Neural crest cell (in vitro differentiated cells): ENCODE measurements around the gene RASGRP2. TPM values are rescaled to one million over a fixed set of nuclear protein-coding genes. Genes with fewer than 3 reads are reported as not detected.

Experiments
- DNase-seq: peaks from one replicate; pipeline ENCODE4 v3.0.0; 2021; ENCODE audit warnings: low read depth, mixed read lengths, low spot score
- H3K27ac Mint-ChIP-seq: one replicate; pipeline ENCODE4 v1.8.0; 2021; ENCODE audit warnings: mild to moderate bottlenecking, mixed read lengths; ENCODE audit not compliant: unreplicated experiment
- H3K27me3 Mint-ChIP-seq: 2 replicates; pipeline ENCODE4 v1.8.0; 2021; ENCODE audit warnings: low read depth, mild to moderate bottlenecking, mixed read lengths
- H3K36me3 Mint-ChIP-seq: 2 replicates; pipeline ENCODE4 v1.8.0; 2021; ENCODE audit warnings: low read depth, mild to moderate bottlenecking, mixed read lengths
- H3K4me1 Mint-ChIP-seq: 2 replicates; pipeline ENCODE4 v1.8.0; 2021; ENCODE audit warnings: mixed read lengths
- H3K4me3 Mint-ChIP-seq: one replicate; pipeline ENCODE4 v1.8.0; 2021; ENCODE audit warnings: mild to moderate bottlenecking, mixed read lengths
- H3K9me3 Mint-ChIP-seq: 2 replicates; pipeline ENCODE4 v1.8.0; 2021; ENCODE audit warnings: mixed read lengths
- CTCF ChIP-seq: fragments of 200-600 bp; sonication (generic); conservative IDR thresholded peaks from 2 replicates; pipeline ENCODE4 v1.5.0; 2021; ENCODE audit warnings: antibody characterized with exemption, mild to moderate bottlenecking
- total RNA-seq: library from RNA; stranded (reverse); gene quantifications from 2 replicates; pipeline ENCODE4 v1.2.1, GENCODE V29; 2021

RASGRP2 gene
- total RNA-seq, 1 donor from 2014 or later, result 0.93 TPM

GRCh38 chr11:64739871-64740270 is 4.1 kb downstream of the RASGRP2 start:
- Mint-ChIP-seq H3K27ac (no peak overlapping the region), H3K27me3 (peaks cover 58% of the 10 kb centered on the region), H3K9me3 (peaks cover 4% of the 10 kb centered on the region), H3K36me3 (no peaks in the 10 kb centered on the region), H3K4me3 (no peak overlapping the region), H3K4me1 (peaks cover 20% of the 10 kb centered on the region)
- no peak for TF ChIP-seq CTCF
- DNase-seq, result no peak

- Mint-ChIP-seq H3K9me3 (peaks cover 4% of the 10 kb centered on the region), H3K36me3 (no peaks in the 10 kb centered on the region), H3K4me1 (peaks cover 9% of the 10 kb centered on the region), H3K27me3 (peaks cover 39% of the 10 kb centered on the region), H3K27ac (no peak overlapping the region), H3K4me3 (no peak overlapping the region)
- TF ChIP-seq CTCF, result no peak
- DNase-seq, result no peak
Measured at GRCh38 chr11:64736654-64737053, 7.3 kb downstream of the RASGRP2 start.

- Mint-ChIP-seq H3K27me3 (peaks cover 30% of the 10 kb centered on the region), H3K9me3 (peaks cover 4% of the 10 kb centered on the region), H3K36me3 (no peaks in the 10 kb centered on the region), H3K4me3 (no peak overlapping the region), H3K27ac (no peak overlapping the region), H3K4me1 (peaks cover 8% of the 10 kb centered on the region)
- no peak for DNase-seq
- no peak for TF ChIP-seq CTCF
Measured at GRCh38 chr11:64735725-64736259, 8.2 kb downstream of the RASGRP2 start.

GRCh38 chr11:64734811-64735724 is 8.9 kb downstream of the RASGRP2 start:
- Mint-ChIP-seq H3K27me3 (peaks cover 25% of the 10 kb centered on the region), H3K4me3 (no peak overlapping the region), H3K4me1 (peaks cover 8% of the 10 kb centered on the region), H3K27ac (no peak overlapping the region), H3K9me3 (peaks cover 4% of the 10 kb centered on the region), H3K36me3 (no peaks in the 10 kb centered on the region)
- no peak for DNase-seq
- no peak for TF ChIP-seq CTCF

- no peak for TF ChIP-seq CTCF
- H3K27ac Mint-ChIP-seq, result no peak overlapping the region
- H3K9me3 Mint-ChIP-seq, result peaks cover 4% of the 10 kb centered on the region
- no peaks in the 10 kb centered on the region for H3K36me3 Mint-ChIP-seq
- no peak for DNase-seq
- peaks cover 15% of the 10 kb centered on the region for H3K4me1 Mint-ChIP-seq
- peaks cover 10% of the 10 kb centered on the region for H3K27me3 Mint-ChIP-seq
- no peak overlapping the region for H3K4me3 Mint-ChIP-seq
Measured at GRCh38 chr11:64731601-64732000, 12.3 kb downstream of the RASGRP2 start.
